Pancreas (tissue), 10 donors: Measurements from ENCODE around the gene OR52A1. TPM values are rescaled to one million over a fixed set of nuclear protein-coding genes. Genes with fewer than 3 reads are reported as not detected.

Source experiments
- ATAC-seq, 4 donors: fragments of 200-7000 bp; cut with Tn5 transposase; one replicate each; pipeline versions ENCODE4 v1.8.0 to v1.9.1; 2020; ENCODE audit warnings: mild to moderate bottlenecking in 4 of 4, moderate library complexity in 4 of 4
- DNase-seq, 6 donors: peaks; one replicate each; pipeline ENCODE4 v3.0.0-alpha.2; 2020
- FAIRE-seq: peaks from 2 replicates; lab custom pipeline; 2012; peaks lifted over from hg19 to GRCh38; lab: Jason Lieb, UNC
- H3K27ac ChIP-seq, 4 donors: fragments of 200-600 bp; sonication (generic); 1 replicate in 3 of 4; 2 replicates in 1 of 4; pipeline versions ENCODE4 v1.5.0 to v1.8.0; 2020
- H3K27me3 ChIP-seq, 4 donors: fragments of 200-600 bp; one replicate each; pipeline ENCODE4 v1.8.0; 2021
- H3K36me3 ChIP-seq, 3 donors: fragments of 200-600 bp; sonication (generic) in 1 of 3; one replicate each; pipeline versions ENCODE4 v1.5.0 to v1.8.0; 2020 to 2021
- H3K4me1 ChIP-seq, 3 donors: fragments of 200-600 bp; one replicate each; pipeline ENCODE4 v1.8.0; 2021
- H3K4me3 ChIP-seq, 4 donors: fragments of 200-600 bp; sonication (generic) in 2 of 4; one replicate each; pipeline versions ENCODE4 v1.5.0 to v1.8.0; 2020 to 2021
- H3K9me3 ChIP-seq, 4 donors: fragments of 200-600 bp; one replicate each; pipeline ENCODE4 v1.8.0; 2021
- CTCF ChIP-seq, 4 donors: fragments of 200-600 bp; sonication (generic) in 3 of 4; IDR thresholded peaks; one replicate each; pipeline versions ENCODE4 v1.5.0 to v1.8.0; 2021; ENCODE audit warnings: antibody characterized with exemption in 4 of 4
- WGBS, 2 donors: extraction: QIAGEN DNeasy Blood & Tissue Kit; methylation state at CpG; one replicate each; pipeline ENCODE4 v1.1.7; 2013; 5-methylcytosine and 5-hydroxymethylcytosine counted together
- intact Hi-C, 3 donors: fragments of 100-400 bp; cut with DNase I; formaldehyde crosslinking; loops; one replicate each; pipeline versions ENCODE4 v1.11.1 to v1.14.2; 2022
- polyA plus RNA-seq, 2 donors: library from polyadenylated mRNA; stranded (reverse); fragments of 200-250 nt; gene quantifications; one replicate each; pipeline ENCODE4 v1.2.3, GENCODE V29; 2013
- total RNA-seq, 6 donors: library from RNA; stranded (reverse); fragmentation: NEBNext Ultra II Directional in 4 of 6; extraction: Animal tissue kit (Norgen Biotek cat#: 25700) in 4 of 6; gene quantifications; one replicate each; pipeline versions ENCODE4 v1.2.1 to v1.2.4, GENCODE V29; 2021 to 2023
- donor health status: healthy with polysubstance abuse.
- donor health status: DM: no; HTN: no; CAD: no; lungs with moderate emphysema.
- donor health status: DM: no; HTN: no; CAD: no.
- donor health status: control.
- donor health status: control.
- donor health status: Bipolar disorder and iron deficiency.
- donor health status: DM: yes; HTN: yes; CAD: no.
- donor health status: DM: no; HTN: no; CAD: no.
- donor health status: DM: no; HTN: no; CAD: no.
- donor health status: DM: yes; HTN: yes; CAD: no.

The OR52A1 gene
- total and polyA plus RNA-seq, 8 donors, result not detected

GRCh38 chr11:5196731-5197130, 42.2 kb upstream of the OR52A1 start:
- no peak for TF ChIP-seq CTCF (IDR thresholded peaks at IDR 0.05)
- Histone ChIP-seq H3K9me3 (no peaks in the 10 kb centered on the region), H3K4me1 (no peaks in the 10 kb centered on the region), H3K36me3 (no peaks in the 10 kb centered on the region), H3K27ac (no peak overlapping the region), H3K27me3 (no peaks in the 10 kb centered on the region), H3K4me3 (no peak overlapping the region)
- no peak for FAIRE-seq
- 55 to 62% methylated on average over 3 of the region's 3 CpGs for WGBS, 2 donors
- intact Hi-C loops, result no loop called here
- no peak for DNase-seq
- ATAC-seq, result no peak

GRCh38 chr11:5196067-5196466, 41.5 kb upstream of the OR52A1 start:
- ATAC-seq (no peak), FAIRE-seq (no peak), DNase-seq (no peak)
- H3K4me3 ChIP-seq, result no peak overlapping the region
- no peak for TF ChIP-seq CTCF (IDR thresholded peaks at IDR 0.05)
- 58 to 60% methylated on average over 5 of the region's 5 CpGs for WGBS, 2 donors
- intact Hi-C loops, result no loop called here
- H3K4me1 ChIP-seq, result no peaks in the 10 kb centered on the region
- no peak overlapping the region for H3K27ac ChIP-seq
- H3K36me3 ChIP-seq, result no peaks in the 10 kb centered on the region
- no peaks in the 10 kb centered on the region for H3K9me3 ChIP-seq
- H3K27me3 ChIP-seq, result no peaks in the 10 kb centered on the region

- intact Hi-C loops, result no loop called here
- H3K27ac ChIP-seq, result no peak overlapping the region
- no peaks in the 10 kb centered on the region for H3K9me3 ChIP-seq
- FAIRE-seq, result no peak
- no peaks in the 10 kb centered on the region for H3K4me1 ChIP-seq
- ATAC-seq, result no peak
- H3K27me3 ChIP-seq, result no peaks in the 10 kb centered on the region
- DNase-seq, result no peak
- 0 to 13% methylated on average over 1 of the region's 1 CpG for WGBS, 2 donors
- no peak for TF ChIP-seq CTCF (IDR thresholded peaks at IDR 0.05)
- H3K4me3 ChIP-seq, result no peak overlapping the region
- H3K36me3 ChIP-seq, result no peaks in the 10 kb centered on the region
These were observed 38.2 kb upstream of the OR52A1 start for GRCh38 chr11:5192738-5193137.

- no peak overlapping the region for H3K27ac ChIP-seq
- no peaks in the 10 kb centered on the region for H3K4me1 ChIP-seq
- FAIRE-seq (no peak), ATAC-seq (no peak), DNase-seq (no peak)
- H3K4me3 ChIP-seq, result no peak overlapping the region
- no peaks in the 10 kb centered on the region for H3K36me3 ChIP-seq
- H3K27me3 ChIP-seq, result no peaks in the 10 kb centered on the region
- intact Hi-C loops, result no loop called here
- TF ChIP-seq CTCF (IDR thresholded peaks at IDR 0.05), result no peak
- no peaks in the 10 kb centered on the region for H3K9me3 ChIP-seq
- WGBS, 2 donors, result 75 to 76% methylated on average over 2 of the region's 2 CpGs
These were observed 33.6 kb upstream of the OR52A1 start for GRCh38 chr11:5188201-5188600.

- H3K4me1 ChIP-seq, result no peaks in the 10 kb centered on the region
- H3K4me3 ChIP-seq, result no peak overlapping the region
- DNase-seq, result no peak
- no peaks in the 10 kb centered on the region for H3K36me3 ChIP-seq
- no peaks in the 10 kb centered on the region for H3K9me3 ChIP-seq
- peaks cover 0 to 3% (median 0%) of the 10 kb centered on the region in 4 donors for H3K27me3 ChIP-seq
- H3K27ac ChIP-seq, result no peak overlapping the region
- ATAC-seq, result no peak
- TF ChIP-seq CTCF (IDR thresholded peaks at IDR 0.05), result no peak
- 62 to 74% methylated on average over 10 of the region's 10 CpGs for WGBS, 2 donors
- no peak for FAIRE-seq
- intact Hi-C loops, result no loop called here
These were observed 23.7 kb upstream of the OR52A1 start for GRCh38 chr11:5178046-5178837.
